Activated naive CD8-positive, alpha-beta T cell treated with anti-CD3 and anti-CD28 coated beads, Interleukin-2, amount 50 U/mL, for 24 hours (primary cell): ENCODE data around the gene ISOC2.

Experiments used
- ATAC-seq: fragments of 150-1000 bp; cut with Tn5 transposase; one replicate; pipeline ENCODE4 v1.10.0; 2021
- DNase-seq: peaks from one replicate; pipeline ENCODE4 v3.0.0; 2021
- H3K27ac Mint-ChIP-seq: one replicate; pipeline ENCODE4 v1.8.0; 2021; ENCODE audit warnings: mild to moderate bottlenecking, mixed read lengths
- H3K27me3 Mint-ChIP-seq: one replicate; pipeline ENCODE4 v1.8.0; 2021; ENCODE audit warnings: mixed read lengths
- H3K36me3 Mint-ChIP-seq: one replicate; pipeline ENCODE4 v1.8.0; 2021; ENCODE audit warnings: low read depth, mixed read lengths
- H3K4me1 Mint-ChIP-seq: one replicate; pipeline ENCODE4 v1.8.0; 2021; ENCODE audit warnings: mixed read lengths
- H3K4me3 Mint-ChIP-seq: one replicate; pipeline ENCODE4 v1.8.0; 2021; ENCODE audit warnings: mild to moderate bottlenecking, moderate library complexity, mixed read lengths
- H3K9me3 Mint-ChIP-seq: one replicate; pipeline ENCODE4 v1.8.0; 2021; ENCODE audit warnings: mixed read lengths

ISOC2 gene

GRCh38 chr19:55474269-55475265 lies 13.1 kb upstream of the ISOC2 start:
- DNase-seq (no peak), ATAC-seq (no peak)
- Mint-ChIP-seq H3K27ac (no peak overlapping the region), H3K4me3 (peak overlapping the region; percentile 27), H3K4me1 (peaks cover 28% of the 10 kb centered on the region), H3K36me3 (no peaks in the 10 kb centered on the region), H3K9me3 (no peaks in the 10 kb centered on the region), H3K27me3 (no peaks in the 10 kb centered on the region)

GRCh38 chr19:55473225-55474012 lies 12.0 kb upstream of the ISOC2 start:
- ATAC-seq (no peak), DNase-seq (no peak)
- H3K27me3 Mint-ChIP-seq: no peaks in the 10 kb centered on the region
- no peak overlapping the region for H3K4me3 Mint-ChIP-seq
- no peaks in the 10 kb centered on the region for H3K9me3 Mint-ChIP-seq
- peaks cover 22% of the 10 kb centered on the region for H3K4me1 Mint-ChIP-seq
- no peaks in the 10 kb centered on the region for H3K36me3 Mint-ChIP-seq
- no peak overlapping the region for H3K27ac Mint-ChIP-seq

GRCh38 chr19:55472463-55472862 lies 11.0 kb upstream of the ISOC2 start:
- Mint-ChIP-seq H3K4me1 (peaks cover 17% of the 10 kb centered on the region), H3K27me3 (no peaks in the 10 kb centered on the region), H3K9me3 (no peaks in the 10 kb centered on the region), H3K27ac (no peak overlapping the region), H3K36me3 (no peaks in the 10 kb centered on the region), H3K4me3 (no peak overlapping the region)
- ATAC-seq (no peak), DNase-seq (no peak)

GRCh38 chr19:55471266-55471665 lies 9.8 kb upstream of the ISOC2 start:
- peaks cover 13% of the 10 kb centered on the region for H3K4me1 Mint-ChIP-seq
- no peaks in the 10 kb centered on the region for H3K27me3 Mint-ChIP-seq
- H3K4me3 Mint-ChIP-seq: no peak overlapping the region
- no peaks in the 10 kb centered on the region for H3K36me3 Mint-ChIP-seq
- no peaks in the 10 kb centered on the region for H3K9me3 Mint-ChIP-seq
- ATAC-seq (no peak), DNase-seq (no peak)
- H3K27ac Mint-ChIP-seq: no peak overlapping the region

- no peaks in the 10 kb centered on the region for H3K36me3 Mint-ChIP-seq
- no peaks in the 10 kb centered on the region for H3K27me3 Mint-ChIP-seq
- DNase-seq (no peak), ATAC-seq (no peak)
- no peaks in the 10 kb centered on the region for H3K9me3 Mint-ChIP-seq
- no peak overlapping the region for H3K4me3 Mint-ChIP-seq
- no peak overlapping the region for H3K27ac Mint-ChIP-seq
- peaks cover 3% of the 10 kb centered on the region for H3K4me1 Mint-ChIP-seq
Measured at GRCh38 chr19:55468054-55468393, 6.6 kb upstream of the ISOC2 start.

- H3K4me3 Mint-ChIP-seq: no peak overlapping the region
- peak; percentile 84 for DNase-seq
- H3K9me3 Mint-ChIP-seq: no peaks in the 10 kb centered on the region
- H3K4me1 Mint-ChIP-seq: peaks cover 4% of the 10 kb centered on the region
- peak; percentile 82 for ATAC-seq
- no peak overlapping the region for H3K27ac Mint-ChIP-seq
- H3K27me3 Mint-ChIP-seq: no peaks in the 10 kb centered on the region
- H3K36me3 Mint-ChIP-seq: no peaks in the 10 kb centered on the region
Measured at GRCh38 chr19:55467236-55468053, 6.0 kb upstream of the ISOC2 start.

GRCh38 chr19:55466241-55466614 lies 4.8 kb upstream of the ISOC2 start:
- Mint-ChIP-seq H3K4me1 (peaks cover 12% of the 10 kb centered on the region), H3K4me3 (no peak overlapping the region), H3K36me3 (peaks cover 2% of the 10 kb centered on the region), H3K27me3 (peaks cover 2% of the 10 kb centered on the region), H3K9me3 (no peaks in the 10 kb centered on the region), H3K27ac (no peak overlapping the region)
- ATAC-seq (no peak), DNase-seq (no peak)

- H3K27ac Mint-ChIP-seq: no peak overlapping the region
Measured at GRCh38 chr19:55465460-55466240, 4.2 kb upstream of the ISOC2 start.

GRCh38 chr19:55464662-55465054 lies 3.2 kb upstream of the ISOC2 start, which contains the start of gene C19orf85:
TSS of gene C19orf85 (minus strand) at chr19:55464751. CDS start at chr19:55464554, 197 bp downstream.
- H3K9me3 Mint-ChIP-seq: no peaks in the 10 kb centered on the region
- peaks cover 2% of the 10 kb centered on the region for H3K27me3 Mint-ChIP-seq
- H3K4me1 Mint-ChIP-seq: peaks cover 23% of the 10 kb centered on the region
- ATAC-seq (no peak), DNase-seq (no peak)
- H3K36me3 Mint-ChIP-seq: peaks cover 2% of the 10 kb centered on the region
- H3K4me3 Mint-ChIP-seq: no peak within 1 kb of the TSS
- no peak within 1 kb of the TSS for H3K27ac Mint-ChIP-seq

More at GRCh38 chr19:55465460-55466240, 4.2 kb upstream of the ISOC2 start:
- peaks cover 2% of the 10 kb centered on the region for H3K27me3 Mint-ChIP-seq
- no peak overlapping the region for H3K4me3 Mint-ChIP-seq
- H3K9me3 Mint-ChIP-seq: no peaks in the 10 kb centered on the region
- DNase-seq (no peak), ATAC-seq (no peak)
- peaks cover 15% of the 10 kb centered on the region for H3K4me1 Mint-ChIP-seq
- peaks cover 2% of the 10 kb centered on the region for H3K36me3 Mint-ChIP-seq

GRCh38 chr19:55464039-55464661 lies 2.7 kb upstream of the ISOC2 start:
- Mint-ChIP-seq H3K9me3 (no peaks in the 10 kb centered on the region), H3K4me3 (no peak overlapping the region), H3K36me3 (peaks cover 2% of the 10 kb centered on the region), H3K27ac (no peak overlapping the region), H3K27me3 (peaks cover 2% of the 10 kb centered on the region), H3K4me1 (peaks cover 25% of the 10 kb centered on the region)
- DNase-seq (no peak), ATAC-seq (no peak)

GRCh38 chr19:55463583-55464031 lies 2.2 kb upstream of the ISOC2 start:
- Mint-ChIP-seq H3K36me3 (peaks cover 2% of the 10 kb centered on the region), H3K27ac (no peak overlapping the region), H3K27me3 (peaks cover 2% of the 10 kb centered on the region), H3K4me1 (peaks cover 25% of the 10 kb centered on the region), H3K9me3 (no peaks in the 10 kb centered on the region), H3K4me3 (no peak overlapping the region)
- no peak for ATAC-seq
- DNase-seq: no peak

- DNase-seq (no peak), ATAC-seq (no peak)
- Mint-ChIP-seq H3K36me3 (peaks cover 2% of the 10 kb centered on the region), H3K27ac (no peak overlapping the region), H3K9me3 (no peaks in the 10 kb centered on the region), H3K4me1 (peaks cover 22% of the 10 kb centered on the region), H3K4me3 (peak overlapping the region; percentile 83), H3K27me3 (peaks cover 2% of the 10 kb centered on the region)
Measured at GRCh38 chr19:55462722-55463121, 1.3 kb upstream of the ISOC2 start.

GRCh38 chr19:55461974-55462626 lies 658 bp upstream of the ISOC2 start:
- ATAC-seq (no peak), DNase-seq (no peak)
- peaks cover 22% of the 10 kb centered on the region for H3K4me1 Mint-ChIP-seq
- peaks cover 2% of the 10 kb centered on the region for H3K27me3 Mint-ChIP-seq
- peak overlapping the region; percentile 95 for H3K27ac Mint-ChIP-seq
- peak overlapping the region; percentile 83 for H3K4me3 Mint-ChIP-seq
- H3K36me3 Mint-ChIP-seq: peaks cover 2% of the 10 kb centered on the region
- H3K9me3 Mint-ChIP-seq: no peaks in the 10 kb centered on the region
